EL (cell line): Measurements from ENCODE around the gene STXBP6.
A peak's percentile ranks its signal among the peaks of the same experiment; 100 is the strongest.
"Not testable (repeated sequence)": the region's sequence is repeated elsewhere in the genome, so short reads cannot be mapped to it uniquely, and the experiment has no call there.

ENCODE experiments used
- DNase-seq: peaks from one replicate; pipeline ENCODE4 v3.0.0-alpha.2; 2016

Gene STXBP6

DNA sequence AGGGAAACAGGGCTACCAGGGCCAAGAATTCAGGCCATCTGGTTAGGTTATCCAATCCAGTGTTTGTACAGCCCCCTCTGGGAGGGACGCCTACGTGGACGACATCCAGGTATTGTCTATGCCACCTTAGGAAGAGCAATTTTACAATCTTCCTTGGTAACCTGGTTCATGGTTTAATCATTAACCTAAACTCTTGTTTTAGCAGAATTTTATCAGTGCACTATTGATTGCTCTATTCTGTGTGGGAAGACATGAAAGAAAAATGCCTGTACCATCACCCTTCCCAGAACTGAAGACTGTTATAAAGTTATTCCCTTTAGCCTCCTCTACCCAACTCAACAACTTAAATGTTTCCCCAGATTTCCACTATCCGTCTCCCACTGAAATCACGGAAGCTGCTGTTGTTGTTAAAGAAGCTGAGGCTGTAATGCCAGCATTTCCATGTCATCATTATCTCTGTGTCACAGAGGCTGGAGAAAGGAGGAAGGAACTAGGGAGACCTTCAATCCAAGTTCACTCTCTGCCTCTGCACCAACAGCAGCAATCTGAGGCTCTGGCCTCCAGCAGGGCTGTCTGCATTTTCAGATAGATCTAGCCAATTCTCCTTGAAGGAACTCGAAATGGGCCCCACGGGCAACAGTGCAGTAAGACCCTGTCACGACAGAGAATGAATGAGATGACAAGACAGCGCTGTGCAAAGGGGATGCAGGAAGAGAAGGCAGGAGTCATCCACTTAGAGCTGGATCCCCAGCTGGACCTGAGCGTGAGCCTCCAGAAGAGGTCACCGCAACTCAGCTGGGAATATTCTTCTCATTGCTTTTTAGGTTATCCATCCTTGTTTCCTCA lies 232.5 kb downstream of the STXBP6 start:
- no peak for DNase-seq

DNA sequence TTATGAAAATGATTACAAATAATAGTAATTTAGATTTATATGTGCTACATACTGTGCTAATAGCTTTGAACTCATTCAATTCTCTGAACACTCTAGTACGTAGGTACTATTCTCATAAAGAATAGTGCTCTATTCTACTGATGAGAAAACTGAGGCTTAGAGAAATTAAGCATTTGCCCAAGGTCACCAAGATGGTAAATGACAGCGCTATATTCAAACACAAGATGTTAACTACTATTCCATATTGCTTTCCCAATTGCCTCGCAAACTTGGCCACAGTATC lies 233.1 kb downstream of the STXBP6 start:
- no peak for DNase-seq

DNA sequence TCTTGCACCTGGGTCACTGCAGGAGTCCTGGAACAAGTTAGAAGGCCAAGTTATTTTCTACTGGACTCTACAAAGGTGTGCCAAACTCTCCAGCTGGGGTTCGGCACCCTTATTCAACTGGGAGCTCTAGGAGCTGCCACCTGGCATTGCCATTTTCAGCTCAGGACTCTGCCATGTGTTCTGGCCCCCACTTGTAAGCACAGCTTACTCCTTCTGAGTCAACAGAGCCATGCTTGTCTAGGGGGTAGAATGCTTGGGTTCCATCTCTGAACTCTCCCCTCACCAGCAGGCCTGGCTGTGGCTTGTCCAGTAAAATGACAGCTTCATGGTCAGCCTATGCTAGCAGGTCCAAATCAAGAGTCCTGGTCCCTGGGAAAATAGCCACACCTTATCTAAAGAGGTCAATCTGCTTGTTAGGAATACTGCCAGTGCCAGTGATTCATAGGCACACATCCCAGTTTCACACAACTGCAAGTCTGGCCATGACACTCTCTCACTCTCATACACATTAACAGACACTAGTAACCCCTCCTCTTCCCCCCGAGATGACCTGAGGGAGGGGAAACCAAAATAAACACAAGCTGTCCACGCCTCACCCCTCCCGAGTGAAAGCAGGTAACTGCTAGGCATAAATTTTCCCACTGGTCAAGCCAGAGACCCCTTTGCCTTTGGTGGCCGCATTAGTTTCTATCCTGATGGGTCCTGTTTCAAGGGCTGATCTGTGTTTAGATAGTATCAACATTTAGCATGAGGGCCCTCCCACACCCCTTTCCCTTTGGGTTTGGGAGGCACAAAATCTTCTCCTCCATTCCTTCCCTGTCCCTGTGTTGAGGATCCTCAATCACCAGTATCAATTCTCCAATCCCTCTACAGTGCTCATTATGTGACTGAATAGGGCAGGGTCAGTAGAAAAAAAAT lies 233.7 kb downstream of the STXBP6 start:
- no peak for DNase-seq

GRCh38 chr14:24815543-24815942 lies 234.4 kb downstream of the STXBP6 start:
- no peak for DNase-seq

DNA sequence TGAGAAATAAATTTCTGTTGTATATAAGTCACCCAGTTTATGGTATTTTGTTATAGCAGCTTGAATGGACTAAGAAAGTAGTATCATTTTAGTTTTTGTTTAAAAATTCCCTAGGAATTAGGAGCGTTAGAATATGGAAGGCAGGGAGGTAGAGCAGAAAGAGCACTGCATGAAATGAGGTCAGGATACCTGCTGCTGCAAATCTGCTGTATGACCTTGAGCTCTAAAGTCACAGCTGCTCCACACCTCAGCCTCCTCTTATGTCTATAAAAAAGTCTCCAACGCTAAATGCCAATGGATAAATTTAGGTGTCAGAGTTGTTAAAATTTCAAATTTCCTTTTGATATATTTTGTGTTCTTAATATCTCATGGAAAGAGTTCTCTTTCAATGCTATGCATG lies 235.0 kb downstream of the STXBP6 start:
- no peak for DNase-seq

DNA sequence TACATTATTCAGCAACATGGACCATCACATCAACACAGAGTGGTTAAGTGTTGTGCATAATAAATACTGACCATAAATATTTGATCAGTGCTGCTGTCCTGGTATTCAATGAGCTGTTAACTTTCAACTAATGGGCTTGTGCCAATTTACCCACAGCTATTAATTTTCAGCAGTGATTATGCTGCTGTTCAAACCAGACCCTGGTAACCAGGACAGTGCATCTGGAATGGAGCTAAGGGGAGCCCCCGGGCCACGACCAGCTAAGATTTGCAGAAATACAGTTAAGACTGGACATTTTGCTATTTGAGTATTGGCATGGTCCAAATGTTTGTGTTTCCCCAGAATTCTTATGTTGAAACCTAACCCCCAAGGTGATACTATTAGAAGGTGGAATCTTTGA lies 235.6 kb downstream of the STXBP6 start:
- DNase-seq = no peak

- no peak for DNase-seq
Observed at GRCh38 chr14:24813819-24814259, 236.1 kb downstream of the STXBP6 start.

- DNase-seq = no peak
Observed at GRCh38 chr14:24813089-24813815, 236.7 kb downstream of the STXBP6 start.

DNA sequence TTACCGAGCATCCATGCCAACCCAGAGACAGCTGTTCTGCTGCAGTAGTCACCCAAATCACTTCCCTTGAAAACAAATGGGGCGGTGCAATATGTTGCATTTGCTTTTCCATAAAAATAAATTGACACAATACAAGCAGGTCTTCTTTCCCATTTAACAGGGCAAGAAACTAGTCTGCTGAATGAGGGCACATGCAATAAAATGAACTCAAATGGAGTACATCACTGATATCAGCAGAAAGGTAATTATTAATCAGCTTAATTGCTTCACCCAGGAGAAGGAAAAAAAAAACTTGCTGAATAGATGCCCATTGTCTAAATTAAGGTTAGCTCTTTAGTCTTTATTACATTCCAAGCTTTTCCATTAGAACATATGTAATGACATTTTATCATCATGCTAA lies 240.8 kb downstream of the STXBP6 start:
- DNase-seq = no peak

DNA sequence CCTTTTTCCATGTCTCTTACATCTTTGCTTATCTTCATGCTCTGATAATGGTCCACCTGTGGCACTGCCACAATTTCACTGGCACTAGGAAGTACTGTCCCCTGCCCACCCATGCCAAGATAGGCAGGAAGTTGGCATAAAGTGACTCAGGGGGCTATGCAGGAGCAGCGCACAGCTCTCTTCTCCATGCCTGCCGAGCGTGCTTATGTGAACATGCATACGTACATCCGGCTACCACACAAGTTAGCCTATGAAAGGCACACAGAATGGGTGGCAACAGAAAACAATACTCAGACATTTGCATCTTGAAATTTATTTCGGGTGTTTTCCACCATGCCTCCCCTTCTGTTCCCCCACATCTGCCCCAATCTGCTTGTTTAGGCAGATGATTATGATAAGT lies 241.5 kb downstream of the STXBP6 start:
- DNase-seq = no peak

DNA sequence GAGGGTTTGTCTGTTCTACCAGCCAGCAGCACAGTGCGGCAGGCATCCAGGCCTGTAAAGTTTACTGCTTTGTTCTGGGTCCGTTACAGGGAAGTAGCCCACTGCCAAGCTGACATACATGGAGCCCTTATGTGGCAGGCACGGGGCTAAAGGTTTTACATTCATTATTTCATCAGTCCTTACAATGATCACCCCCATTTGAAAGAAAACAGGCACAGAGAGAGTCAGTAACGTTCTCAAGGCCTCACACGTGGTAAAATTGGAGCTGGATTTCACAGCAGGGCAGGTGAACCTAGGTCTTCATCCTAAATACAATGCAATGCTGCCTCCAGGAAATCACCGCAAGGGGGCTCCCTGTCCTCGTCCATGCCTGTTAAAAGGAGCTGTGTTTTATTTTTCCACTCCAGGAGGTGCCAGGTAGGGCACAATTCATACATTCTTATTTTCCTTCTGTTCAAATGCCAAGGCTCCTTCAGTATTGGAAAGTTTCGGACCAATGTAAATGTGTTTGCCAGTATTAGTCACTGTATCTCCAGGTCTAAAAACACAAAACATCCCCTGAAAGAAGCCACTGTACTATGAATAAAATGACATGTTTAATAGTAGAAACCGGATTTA lies 243.8 kb downstream of the STXBP6 start:
- DNase-seq = peak; percentile 45

GRCh38 chr14:24804552-24805212 lies 245.3 kb downstream of the STXBP6 start:
- no peak for DNase-seq

GRCh38 chr14:24803933-24804494 lies 245.9 kb downstream of the STXBP6 start:
- no peak for DNase-seq

DNA sequence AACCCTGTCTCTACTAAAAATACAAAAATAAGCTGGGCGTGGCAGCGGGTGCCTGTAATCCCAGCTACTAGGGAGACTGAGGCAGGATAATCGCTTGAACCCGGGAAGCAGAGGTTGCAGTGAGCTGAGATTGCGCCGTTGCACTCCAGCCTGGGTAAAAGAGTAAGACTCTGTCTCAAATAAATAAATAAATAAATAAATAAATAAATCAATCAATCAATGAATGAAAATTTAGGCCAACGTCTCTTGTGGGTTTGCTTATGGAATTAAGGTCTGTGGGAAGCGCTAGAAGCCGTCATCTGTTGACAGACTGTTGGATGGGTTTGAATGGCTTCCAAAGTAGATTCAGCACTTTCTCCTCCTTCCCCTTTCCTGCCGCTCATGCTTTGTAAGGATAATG lies 246.5 kb downstream of the STXBP6 start:
- DNase-seq = not testable (repeated sequence)

- DNase-seq = no peak
Observed at GRCh38 chr14:24802236-24802635, 247.7 kb downstream of the STXBP6 start.

DNA sequence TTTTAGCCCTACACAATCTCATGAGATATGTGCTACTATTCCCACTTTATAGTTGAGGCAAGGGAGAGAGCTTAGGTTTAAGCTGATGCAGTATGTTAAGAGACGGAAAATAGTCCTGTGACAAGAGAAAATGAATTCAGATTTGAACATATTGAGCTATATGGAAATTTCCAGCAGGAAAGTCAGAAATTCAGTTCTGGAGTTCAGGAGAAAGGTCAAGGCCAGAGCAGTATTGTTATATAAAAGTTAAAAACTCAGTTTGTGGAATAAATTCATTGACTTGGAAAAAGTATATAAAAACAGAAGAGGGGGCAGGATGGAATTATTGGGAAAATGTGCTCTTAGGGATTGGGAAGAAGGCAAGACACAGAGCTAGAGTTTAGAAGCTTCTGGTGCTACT lies 248.9 kb downstream of the STXBP6 start:
- DNase-seq = no peak

DNA sequence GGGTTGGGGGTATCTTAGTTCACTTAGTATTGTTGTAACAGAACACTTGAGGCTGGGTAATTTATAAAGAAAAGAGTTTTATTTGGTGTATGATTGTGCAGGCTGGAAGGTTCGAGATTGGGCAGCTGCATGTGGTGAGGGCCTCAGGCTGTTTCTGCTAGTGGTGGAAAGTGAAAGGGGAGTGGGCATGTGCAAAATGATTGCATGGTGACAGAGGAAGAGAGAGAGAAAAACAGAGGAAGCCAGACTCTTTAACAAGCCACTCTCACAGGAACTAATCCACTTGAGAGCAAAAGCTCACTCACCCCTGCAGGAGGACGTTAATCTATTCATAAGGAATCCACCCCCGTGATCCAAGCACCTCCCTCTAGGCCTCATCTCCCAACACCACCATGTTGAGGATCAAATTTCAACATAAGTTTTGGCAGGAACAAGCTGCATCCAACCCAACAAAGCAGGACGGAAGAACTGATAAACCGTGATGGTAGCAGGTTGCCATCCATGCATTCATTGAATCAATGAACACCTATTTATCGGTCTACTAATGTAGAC lies 251.0 kb downstream of the STXBP6 start:
- no peak for DNase-seq

DNA sequence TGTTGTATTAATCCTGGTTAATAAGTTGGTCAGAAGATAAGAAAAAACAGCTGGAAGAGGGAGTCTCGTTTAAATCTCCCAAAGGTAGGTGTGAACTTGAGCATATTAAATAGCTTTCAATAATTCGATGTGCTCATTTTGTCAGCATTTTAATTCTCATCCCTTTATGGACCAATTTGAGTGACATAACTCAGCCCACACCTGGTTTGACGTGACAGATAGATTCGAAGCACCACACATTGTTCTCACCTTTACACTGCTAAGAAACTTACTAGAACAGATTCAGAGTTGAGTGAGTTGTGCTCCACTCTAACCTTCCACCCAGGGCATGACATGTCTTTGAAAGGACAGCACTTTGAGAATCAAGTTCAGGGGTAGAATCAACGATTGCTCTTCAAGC lies 254.5 kb downstream of the STXBP6 start:
- DNase-seq = no peak

DNA sequence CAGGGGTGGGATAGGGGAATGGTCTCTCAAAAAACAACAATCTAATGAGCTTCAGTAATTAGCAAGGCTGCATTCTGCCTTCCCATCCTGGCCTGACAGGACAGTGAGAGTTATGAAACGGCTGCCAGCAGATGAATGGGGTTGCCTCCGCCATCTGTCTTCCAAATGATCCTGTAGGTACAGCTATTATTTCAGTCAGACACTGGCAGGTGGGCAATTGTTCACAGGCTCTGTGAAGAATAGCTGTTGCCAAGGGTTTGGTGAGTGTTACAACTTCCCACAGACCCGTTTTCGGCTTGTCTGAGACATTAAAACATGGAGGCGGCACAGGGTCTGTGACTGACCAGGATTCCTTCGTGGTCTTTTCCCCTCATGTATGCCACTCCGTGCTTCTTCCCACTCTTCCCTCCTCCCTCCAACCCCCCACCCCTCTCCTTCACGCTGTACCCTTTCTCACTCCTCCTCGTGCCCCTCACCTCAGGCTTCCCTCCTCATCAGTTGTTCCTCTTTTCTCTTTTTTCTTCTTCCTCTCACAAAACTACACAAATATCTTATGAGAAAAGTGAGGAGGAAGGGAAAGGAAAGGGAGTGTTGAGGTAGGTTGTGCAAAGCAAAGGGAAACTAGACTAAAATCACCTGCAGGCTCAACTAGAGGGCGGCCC lies 255.2 kb downstream of the STXBP6 start:
- DNase-seq = no peak

- no peak for DNase-seq
Observed at GRCh38 chr14:24790196-24790595, 259.8 kb downstream of the STXBP6 start.

DNA sequence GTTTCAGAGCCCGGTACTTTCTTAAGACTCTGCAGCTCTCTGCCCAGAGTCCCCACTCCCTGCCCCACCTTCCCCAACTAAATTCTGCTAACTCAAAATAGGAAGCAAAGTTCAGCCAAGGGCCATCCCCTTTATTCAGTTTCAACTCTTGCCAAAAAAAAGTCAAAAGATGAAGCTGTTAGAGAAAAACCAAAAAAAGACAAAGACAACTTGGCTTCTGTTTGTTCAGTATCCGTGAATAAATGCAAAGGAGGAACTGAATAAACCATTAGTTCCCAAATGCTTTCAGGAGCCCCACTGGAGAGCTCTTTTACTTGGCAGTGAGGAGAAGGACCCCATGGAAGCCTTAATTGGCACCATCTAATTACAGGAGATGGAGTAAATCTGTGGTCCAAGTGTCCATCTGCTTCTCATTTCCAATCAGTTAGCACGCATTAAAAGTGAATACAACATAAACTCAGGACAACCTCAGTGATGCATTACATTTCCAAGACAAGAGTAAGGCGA lies 260.5 kb downstream of the STXBP6 start:
- no peak for DNase-seq
